ENCODE data around the gene ADAMTS16.

DNA sequence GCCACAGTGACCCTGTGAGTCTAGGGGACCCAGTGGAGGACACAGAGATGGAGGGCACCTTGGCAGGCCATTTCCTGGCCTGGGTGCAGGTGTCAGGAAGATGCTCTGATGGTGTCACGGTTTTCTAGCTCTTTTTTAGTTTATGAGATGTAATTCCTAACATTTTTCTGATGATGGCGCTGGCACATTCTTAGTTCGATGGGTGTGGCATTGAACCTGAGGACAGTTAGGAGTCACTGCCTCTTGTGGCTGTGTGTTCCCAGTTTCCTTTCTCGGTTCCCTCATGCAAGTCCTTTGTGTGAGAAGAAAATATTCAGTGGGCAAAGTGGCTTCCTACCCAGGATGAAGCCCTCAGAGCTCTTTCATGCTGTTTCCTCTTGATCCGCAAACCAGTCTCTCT is 152.9 kb downstream of the ADAMTS16 start:
- TF ChIP-seq, protein P1, sequence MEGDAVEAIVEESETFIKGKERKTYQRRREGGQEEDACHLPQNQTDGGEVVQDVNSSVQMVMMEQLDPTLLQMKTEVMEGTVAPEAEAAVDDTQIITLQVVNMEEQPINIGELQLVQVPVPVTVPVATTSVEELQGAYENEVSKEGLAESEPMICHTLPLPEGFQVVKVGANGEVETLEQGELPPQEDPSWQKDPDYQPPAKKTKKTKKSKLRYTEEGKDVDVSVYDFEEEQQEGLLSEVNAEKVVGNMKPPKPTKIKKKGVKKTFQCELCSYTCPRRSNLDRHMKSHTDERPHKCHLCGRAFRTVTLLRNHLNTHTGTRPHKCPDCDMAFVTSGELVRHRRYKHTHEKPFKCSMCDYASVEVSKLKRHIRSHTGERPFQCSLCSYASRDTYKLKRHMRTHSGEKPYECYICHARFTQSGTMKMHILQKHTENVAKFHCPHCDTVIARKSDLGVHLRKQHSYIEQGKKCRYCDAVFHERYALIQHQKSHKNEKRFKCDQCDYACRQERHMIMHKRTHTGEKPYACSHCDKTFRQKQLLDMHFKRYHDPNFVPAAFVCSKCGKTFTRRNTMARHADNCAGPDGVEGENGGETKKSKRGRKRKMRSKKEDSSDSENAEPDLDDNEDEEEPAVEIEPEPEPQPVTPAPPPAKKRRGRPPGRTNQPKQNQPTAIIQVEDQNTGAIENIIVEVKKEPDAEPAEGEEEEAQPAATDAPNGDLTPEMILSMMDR (IDR thresholded peaks at IDR 0.05; ENCODE audit: extremely low read depth in 1 of 2, insufficient read depth in 1 of 2, low read depth in 1 of 2, low read length in 2 of 2) = no peak
- no peak for TF ChIP-seq POLR2AphosphoS5 (IDR thresholded peaks at IDR 0.05; ENCODE audit: insufficient read depth, low read depth, low read length)
- no peak for TF ChIP-seq EZH2 (IDR thresholded peaks at IDR 0.05; ENCODE audit: borderline replicate concordance, low read depth, low read length, severe bottlenecking)
- TF ChIP-seq JUN (IDR thresholded peaks at IDR 0.05; ENCODE audit: borderline replicate concordance, insufficient read depth, insufficient read length, low read depth) = no peak
- TF ChIP-seq, protein P2, sequence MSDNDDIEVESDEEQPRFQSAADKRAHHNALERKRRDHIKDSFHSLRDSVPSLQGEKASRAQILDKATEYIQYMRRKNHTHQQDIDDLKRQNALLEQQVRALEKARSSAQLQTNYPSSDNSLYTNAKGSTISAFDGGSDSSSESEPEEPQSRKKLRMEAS (IDR thresholded peaks at IDR 0.05; ENCODE audit: insufficient read depth, insufficient read length) = no peak
- TF ChIP-seq GATA2 (IDR thresholded peaks at IDR 0.05; ENCODE audit: insufficient read depth, insufficient read length, low read depth, low read length) = no peak
- TF ChIP-seq FOS (IDR thresholded peaks at IDR 0.05; ENCODE audit: borderline replicate concordance, insufficient read depth, low read length) = no peak

Data from endothelial cell of umbilical vein (primary cell).